HG03095 (cell line): ENCODE results near the gene TIMM10.

ENCODE experiments used
- ATAC-seq: cut with Tn5 transposase; IDR thresholded peaks from one replicate; pipeline ENCODE4 v1.9.1; 2021; ENCODE audit warnings: moderate library complexity; ENCODE audit not compliant: unreplicated experiment

TIMM10 gene

GRCh38 chr11:57530596-57531507 is at the start of gene TIMM10:
Gene TIMM10 (minus strand): TSS chr11:57530754. CDS start chr11:57530189, 565 bp downstream.
- ATAC-seq = peak; percentile 96

- ATAC-seq = no peak
Measured at GRCh38 chr11:57574061-57574460, 43.5 kb upstream of the TIMM10 start.

GRCh38 chr11:57571606-57572005 is 41.1 kb upstream of the TIMM10 start:
- ATAC-seq = no peak

- peak; percentile 59 for ATAC-seq
Measured at GRCh38 chr11:57568330-57568766, 37.8 kb upstream of the TIMM10 start.

GRCh38 chr11:57567515-57568329 is 37.2 kb upstream of the TIMM10 start, which contains the start of gene UBE2L6:
Gene UBE2L6 (minus strand): TSS chr11:57567672. CDS start chr11:57567611, 61 bp downstream.
- ATAC-seq = peak; percentile 48

- ATAC-seq = peak; percentile 1
Measured at GRCh38 chr11:57566905-57567514, 36.5 kb upstream of the TIMM10 start.

GRCh38 chr11:57566005-57566904 is 35.7 kb upstream of the TIMM10 start:
- ATAC-seq = peak; percentile 71

- no peak for ATAC-seq
Measured at GRCh38 chr11:57562596-57562995, 32.0 kb upstream of the TIMM10 start.

- ATAC-seq = no peak
Measured at GRCh38 chr11:57560146-57560545, 29.6 kb upstream of the TIMM10 start.

- ATAC-seq = no peak
Measured at GRCh38 chr11:57556041-57556440, 25.5 kb upstream of the TIMM10 start.

- ATAC-seq = no peak
Measured at GRCh38 chr11:57555393-57555792, 24.8 kb upstream of the TIMM10 start.

GRCh38 chr11:57552479-57552878 is 21.9 kb upstream of the TIMM10 start:
- ATAC-seq = no peak

- ATAC-seq = no peak
Measured at GRCh38 chr11:57551941-57552340, 21.4 kb upstream of the TIMM10 start.

GRCh38 chr11:57549983-57550382 is 19.4 kb upstream of the TIMM10 start:
- ATAC-seq = no peak

- ATAC-seq = peak; percentile 87
Measured at GRCh38 chr11:57547854-57548377, 17.4 kb upstream of the TIMM10 start.

- ATAC-seq = peak; percentile 55
Measured at GRCh38 chr11:57546869-57547475, 16.4 kb upstream of the TIMM10 start.

GRCh38 chr11:57546451-57546850 is 15.9 kb upstream of the TIMM10 start:
- ATAC-seq = no peak

GRCh38 chr11:57545883-57546282 is 15.3 kb upstream of the TIMM10 start:
- no peak for ATAC-seq

GRCh38 chr11:57544566-57544965 is 14.0 kb upstream of the TIMM10 start:
- ATAC-seq = no peak
